Stomach smooth muscle (tissue), 2 donors: ENCODE measurements around the gene HOXA13.

Experiments used
- H3K27ac ChIP-seq: one replicate; pipeline ENCODE4 v1.7.0; 2013; ENCODE audit warnings: mild to moderate bottlenecking, low read length, inconsistent platforms
- H3K27me3 ChIP-seq, 2 donors: one replicate each; pipeline ENCODE4 v1.7.0; 2013; ENCODE audit warnings: low read length in 2 of 2; ENCODE audit not compliant: insufficient read depth in 2 of 2, control insufficient read depth in 1 of 2
- H3K36me3 ChIP-seq, 2 donors: one replicate each; pipeline ENCODE4 v1.7.0; 2013; ENCODE audit warnings: low read length in 2 of 2; ENCODE audit not compliant: control insufficient read depth in 2 of 2, insufficient read depth in 2 of 2
- H3K4me1 ChIP-seq: one replicate; pipeline ENCODE4 v1.7.0; 2013; ENCODE audit warnings: low read length; ENCODE audit not compliant: control insufficient read depth, insufficient read depth
- H3K4me3 ChIP-seq, 2 donors: one replicate each; pipeline ENCODE4 v1.7.0; 2013; ENCODE audit warnings: low read length in 2 of 2
- H3K9ac ChIP-seq, 2 donors: one replicate each; pipeline ENCODE4 v1.7.0; 2013; ENCODE audit warnings: low read length in 2 of 2, mild to moderate bottlenecking in 1 of 2
- H3K9me3 ChIP-seq, 2 donors: one replicate each; pipeline ENCODE4 v1.7.0; 2013; ENCODE audit warnings: low read length in 2 of 2; ENCODE audit not compliant: control insufficient read depth in 2 of 2
- donor health status: healthy.
- donor health status: Pancreatic carcinoma.

HOXA13 gene

GRCh38 chr7:27158436-27159265 lies 41.2 kb downstream of the HOXA13 start:
- H3K27ac ChIP-seq, result no peak overlapping the region
- peaks cover 42% of the 10 kb centered on the region for H3K4me1 ChIP-seq
- no peak overlapping the region for H3K4me3 ChIP-seq
- H3K27me3 ChIP-seq, result peaks cover 79 to 96% of the 10 kb centered on the region in 2 donors
- H3K9ac ChIP-seq, result no peak overlapping the region
- no peaks in the 10 kb centered on the region for H3K9me3 ChIP-seq
- H3K36me3 ChIP-seq, result no peaks in the 10 kb centered on the region

GRCh38 chr7:27157702-27158431 lies 42.0 kb downstream of the HOXA13 start:
- peaks cover 42% of the 10 kb centered on the region for H3K4me1 ChIP-seq
- H3K4me3 ChIP-seq, result no peak overlapping the region
- H3K27me3 ChIP-seq, result peaks cover 81 to 96% of the 10 kb centered on the region in 2 donors

GRCh38 chr7:27156916-27157701 lies 42.8 kb downstream of the HOXA13 start:
- H3K4me1 ChIP-seq, result peaks cover 44% of the 10 kb centered on the region
- peaks cover 86 to 96% of the 10 kb centered on the region in 2 donors for H3K27me3 ChIP-seq
- no peak overlapping the region for H3K27ac ChIP-seq
- no peaks in the 10 kb centered on the region for H3K36me3 ChIP-seq
- H3K4me3 ChIP-seq, result no peak overlapping the region
- no peak overlapping the region for H3K9ac ChIP-seq
- H3K9me3 ChIP-seq, result no peaks in the 10 kb centered on the region

More at GRCh38 chr7:27157702-27158431, 42.0 kb downstream of the HOXA13 start:
- Histone ChIP-seq H3K9ac (no peak overlapping the region), H3K36me3 (no peaks in the 10 kb centered on the region), H3K27ac (no peak overlapping the region), H3K9me3 (no peaks in the 10 kb centered on the region)

DNA sequence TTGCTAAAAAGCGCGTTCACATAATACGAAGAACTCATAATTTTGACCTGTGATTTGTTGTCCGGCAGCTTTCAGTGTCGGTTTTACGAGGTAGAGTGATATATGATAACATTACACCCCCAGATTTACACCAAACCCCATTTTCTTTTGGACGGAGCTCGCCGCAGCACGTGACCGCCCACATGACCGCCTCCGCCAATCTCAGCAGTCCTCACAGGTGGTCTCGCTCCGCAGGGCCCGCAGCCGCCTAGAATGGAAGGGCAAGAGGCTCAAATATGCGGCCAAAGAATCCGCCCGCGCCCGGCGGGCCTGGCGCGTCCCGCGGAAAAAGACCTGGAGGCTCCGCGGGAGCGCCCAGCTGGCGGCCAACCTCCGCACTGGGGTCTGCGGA lies 43.4 kb downstream of the HOXA13 start, which contains the start of gene HOXA7:
Gene HOXA7, minus strand, starts transcription at position 168 of the 391 bp plus-strand sequence. Its CDS starts 130 bp downstream, at position 38.
- Histone ChIP-seq H3K27me3 (peaks cover 87 to 97% of the 10 kb centered on the region in 2 donors), H3K36me3 (no peaks in the 10 kb centered on the region), H3K9me3 (no peaks in the 10 kb centered on the region), H3K4me3 (peak within 1 kb of the TSS; percentile 8 to 47), H3K9ac (no peak within 1 kb of the TSS), H3K27ac (no peak within 1 kb of the TSS), H3K4me1 (peaks cover 42% of the 10 kb centered on the region)

DNA sequence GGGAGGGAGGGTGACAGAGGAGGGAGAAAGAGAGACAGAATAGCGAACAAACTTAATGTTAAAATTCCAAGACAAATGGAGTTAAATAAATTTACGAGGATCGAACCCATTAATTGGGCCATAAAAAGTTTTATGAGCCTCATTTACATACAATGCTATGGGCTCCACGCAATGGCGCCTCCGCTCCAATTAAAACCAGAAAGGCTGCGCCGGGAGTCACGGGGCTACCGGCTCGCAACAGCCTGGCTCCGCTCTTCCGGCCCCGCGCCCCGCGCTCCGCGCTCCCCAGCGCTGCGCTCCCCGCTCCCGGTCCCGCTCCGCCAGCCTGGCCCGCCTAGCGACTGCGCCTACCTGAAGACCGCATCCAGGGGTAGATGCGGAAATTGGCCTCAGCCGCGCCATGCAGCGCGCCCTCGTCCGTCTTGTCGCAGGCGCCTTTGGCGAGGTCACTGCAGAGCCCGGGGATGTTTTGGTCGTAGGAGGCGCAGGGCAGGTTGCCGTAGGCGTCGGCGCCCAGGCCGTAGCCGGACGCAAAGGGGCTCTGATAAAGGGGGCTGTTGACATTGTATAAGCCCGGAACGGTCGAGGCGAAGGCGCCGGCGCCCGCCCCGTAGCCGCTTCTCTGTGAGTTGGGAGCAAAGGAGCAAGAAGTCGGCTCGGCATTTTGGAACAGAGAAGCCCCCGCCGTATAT lies 43.9 kb downstream of the HOXA13 start:
- peaks cover 44% of the 10 kb centered on the region for H3K4me1 ChIP-seq
- H3K4me3 ChIP-seq, result peak overlapping the region; percentile 8 to 47
- no peaks in the 10 kb centered on the region for H3K36me3 ChIP-seq
- H3K27ac ChIP-seq, result no peak overlapping the region
- H3K9ac ChIP-seq, result no peak overlapping the region
- H3K9me3 ChIP-seq, result no peaks in the 10 kb centered on the region
- H3K27me3 ChIP-seq, result peaks cover 91 to 99% of the 10 kb centered on the region in 2 donors

- Histone ChIP-seq H3K36me3 (no peaks in the 10 kb centered on the region), H3K4me1 (peaks cover 44% of the 10 kb centered on the region), H3K9me3 (no peaks in the 10 kb centered on the region), H3K27ac (no peak overlapping the region), H3K27me3 (peaks cover 89 to 97% of the 10 kb centered on the region in 2 donors), H3K9ac (no peak overlapping the region), H3K4me3 (peak overlapping the region in 1 of 2 donors; percentile 29)
Observed at GRCh38 chr7:27154901-27155815, 44.7 kb downstream of the HOXA13 start.

- Histone ChIP-seq H3K4me1 (peaks cover 44% of the 10 kb centered on the region), H3K27ac (no peak overlapping the region), H3K36me3 (no peaks in the 10 kb centered on the region), H3K9me3 (no peaks in the 10 kb centered on the region), H3K9ac (no peak overlapping the region), H3K4me3 (no peak overlapping the region), H3K27me3 (peaks cover 84 to 89% of the 10 kb centered on the region in 2 donors)
Observed at GRCh38 chr7:27154369-27154768, 45.5 kb downstream of the HOXA13 start.

DNA sequence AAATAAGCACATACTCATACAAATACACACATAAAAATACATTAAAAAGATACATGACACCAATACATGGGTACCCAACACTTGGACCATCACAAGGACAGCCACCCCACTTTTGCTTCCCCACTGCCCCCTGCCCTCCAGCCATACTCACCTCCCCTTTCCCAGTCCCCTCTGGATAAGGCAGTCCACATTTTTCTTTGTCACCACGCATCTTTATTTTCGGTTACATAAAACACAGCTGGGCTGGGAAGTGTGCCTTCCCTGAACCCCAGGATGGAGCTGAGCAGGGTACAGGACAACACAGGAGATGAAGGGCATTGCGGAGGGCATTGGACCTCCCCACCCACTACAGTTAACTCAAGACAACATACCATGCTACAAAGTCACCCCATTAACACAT lies 46.4 kb downstream of the HOXA13 start:
- Histone ChIP-seq H3K27me3 (peaks cover 78 to 82% of the 10 kb centered on the region in 2 donors), H3K4me3 (no peak overlapping the region), H3K9me3 (no peaks in the 10 kb centered on the region), H3K4me1 (peaks cover 41% of the 10 kb centered on the region), H3K27ac (no peak overlapping the region), H3K36me3 (no peaks in the 10 kb centered on the region), H3K9ac (no peak overlapping the region)

GRCh38 chr7:27152816-27153442 lies 47.0 kb downstream of the HOXA13 start:
- Histone ChIP-seq H3K27ac (no peak overlapping the region), H3K27me3 (peaks cover 78 to 82% of the 10 kb centered on the region in 2 donors), H3K9ac (no peak overlapping the region), H3K36me3 (no peaks in the 10 kb centered on the region), H3K4me3 (peak overlapping the region in 1 of 2 donors; percentile 72), H3K9me3 (no peaks in the 10 kb centered on the region), H3K4me1 (peaks cover 41% of the 10 kb centered on the region)
